Suppressor macrophage treated with lipopolysaccharide for 4 hours (primary cell): Measurements from ENCODE around the gene AOC1.
A peak's percentile ranks its signal among the peaks of the same experiment; 100 is the strongest.

Experiments
- DNase-seq: peaks from one replicate; pipeline ENCODE4 v3.0.0-alpha.2; 2020

AOC1 gene

DNA sequence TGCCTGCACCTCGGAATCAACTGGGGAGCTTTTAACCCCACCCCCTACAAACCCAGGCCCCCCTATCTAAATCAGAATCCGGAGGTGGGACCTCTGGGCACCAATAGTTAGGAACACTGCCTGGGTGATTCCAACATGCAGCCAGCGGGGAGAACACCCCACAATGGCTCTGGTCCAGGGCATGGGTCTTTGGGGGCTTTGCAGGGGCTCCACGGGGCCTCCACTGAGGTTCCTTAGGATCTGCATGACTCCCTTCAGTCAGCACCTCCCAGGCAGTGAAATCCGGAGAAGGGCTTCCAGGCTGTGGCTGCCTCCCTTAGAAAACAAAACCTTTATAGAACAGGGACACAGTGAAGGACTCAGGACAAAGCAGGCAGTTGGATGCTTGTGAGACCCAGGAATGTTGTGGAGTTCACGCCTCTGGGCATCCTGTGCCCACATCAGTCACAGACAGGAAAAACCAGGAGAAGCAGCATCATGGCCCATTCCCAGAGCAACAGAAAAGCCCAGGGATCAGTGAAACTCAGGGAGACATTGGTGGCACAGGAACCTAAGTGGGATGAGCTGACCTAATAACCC, 16.5 kb upstream of the AOC1 start:
- no peak for DNase-seq

DNA sequence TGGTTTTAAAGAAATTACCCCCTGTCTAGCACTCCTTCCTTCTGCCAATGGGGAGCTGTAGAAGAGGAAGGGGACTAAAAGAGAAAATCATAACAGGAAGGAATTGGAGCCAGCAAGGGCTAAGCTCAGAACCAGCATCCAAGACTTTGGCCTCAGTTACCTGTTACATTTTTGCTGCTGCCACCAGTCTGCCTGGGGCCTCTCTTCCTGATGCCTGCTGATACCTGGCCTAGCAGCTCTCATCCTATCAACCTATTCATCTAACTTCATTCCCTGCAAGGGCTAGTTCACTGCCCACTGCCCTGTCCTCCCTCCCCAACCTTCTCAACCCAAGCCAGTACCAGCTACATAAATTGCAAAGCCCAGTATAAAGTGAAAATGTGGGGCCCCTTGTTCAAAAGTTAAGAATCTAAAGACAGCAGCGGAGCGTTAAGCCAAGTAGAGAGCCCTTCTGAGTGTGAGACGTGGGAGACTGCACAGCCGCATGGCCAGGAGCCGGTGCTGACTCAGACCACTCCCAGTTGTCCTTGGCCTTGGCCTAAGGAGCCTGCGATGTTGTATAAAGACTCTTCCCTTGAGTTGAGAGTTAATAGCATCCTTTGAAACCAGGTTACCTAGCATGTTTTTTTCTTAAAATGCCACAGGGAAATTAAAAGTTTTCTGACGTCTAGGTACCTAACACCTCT, 13.2 kb upstream of the AOC1 start:
- no peak for DNase-seq

DNA sequence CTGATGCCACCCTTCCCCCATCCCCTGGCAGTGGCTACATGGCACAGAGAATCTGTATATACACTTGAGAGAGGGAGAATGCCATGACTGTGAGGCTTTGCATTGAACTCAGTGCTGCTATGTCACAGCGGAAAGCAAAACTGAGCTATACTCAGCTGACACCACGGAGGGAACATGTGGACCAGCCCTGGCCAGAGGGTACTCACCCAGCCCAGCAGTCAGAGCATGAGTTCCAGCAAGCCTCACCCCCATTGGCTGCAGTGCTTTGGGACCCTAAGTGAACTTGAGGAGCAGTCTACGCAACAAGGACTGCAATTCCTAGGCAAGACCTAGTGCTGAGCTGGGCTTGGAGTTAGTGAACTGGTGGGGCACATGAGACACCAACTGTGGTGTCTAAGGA, 10.3 kb upstream of the AOC1 start:
- no peak for DNase-seq

DNA sequence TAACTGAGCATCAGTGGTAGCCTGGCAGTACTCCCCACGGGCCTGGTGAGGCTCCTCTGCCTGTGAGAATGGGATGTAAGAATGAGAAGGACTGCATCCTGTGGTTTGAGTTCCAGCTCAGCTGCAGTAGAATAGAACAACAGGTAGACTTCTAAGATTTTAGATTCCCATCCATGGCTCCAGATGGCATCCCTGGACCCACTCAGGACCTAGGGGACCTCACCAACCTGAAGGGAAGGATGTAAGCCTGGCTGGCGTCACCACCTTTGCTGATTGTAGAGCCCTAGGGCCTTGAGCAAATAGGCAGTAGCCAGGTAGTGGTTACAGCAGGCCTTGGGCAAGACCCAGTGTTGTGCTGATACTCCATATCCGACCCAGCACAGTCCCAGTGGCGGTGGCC, 9.6 kb upstream of the AOC1 start:
- no peak for DNase-seq

DNA sequence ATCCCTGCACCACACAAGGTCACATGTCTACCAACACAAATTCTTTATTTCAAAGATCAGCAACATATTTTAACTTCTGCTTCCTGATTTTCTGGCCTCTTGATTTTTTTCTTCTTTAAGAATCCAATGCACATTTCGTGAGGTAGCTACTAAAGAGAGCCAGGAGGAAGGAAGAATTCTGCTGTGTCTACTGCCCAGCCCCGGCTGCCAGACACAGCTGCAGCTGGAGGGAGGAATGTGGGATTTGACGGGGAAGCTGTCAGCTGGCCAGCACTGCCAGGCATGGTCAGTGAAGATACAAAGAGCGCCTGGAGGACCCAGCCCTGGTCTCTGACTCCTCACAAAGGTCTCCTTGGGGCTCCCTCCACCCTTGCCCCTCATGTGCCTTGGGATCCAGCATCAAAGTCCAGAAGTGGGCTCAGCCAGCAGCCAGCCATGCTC, 6.9 kb upstream of the AOC1 start:
- DNase-seq: peak; percentile 18

DNA sequence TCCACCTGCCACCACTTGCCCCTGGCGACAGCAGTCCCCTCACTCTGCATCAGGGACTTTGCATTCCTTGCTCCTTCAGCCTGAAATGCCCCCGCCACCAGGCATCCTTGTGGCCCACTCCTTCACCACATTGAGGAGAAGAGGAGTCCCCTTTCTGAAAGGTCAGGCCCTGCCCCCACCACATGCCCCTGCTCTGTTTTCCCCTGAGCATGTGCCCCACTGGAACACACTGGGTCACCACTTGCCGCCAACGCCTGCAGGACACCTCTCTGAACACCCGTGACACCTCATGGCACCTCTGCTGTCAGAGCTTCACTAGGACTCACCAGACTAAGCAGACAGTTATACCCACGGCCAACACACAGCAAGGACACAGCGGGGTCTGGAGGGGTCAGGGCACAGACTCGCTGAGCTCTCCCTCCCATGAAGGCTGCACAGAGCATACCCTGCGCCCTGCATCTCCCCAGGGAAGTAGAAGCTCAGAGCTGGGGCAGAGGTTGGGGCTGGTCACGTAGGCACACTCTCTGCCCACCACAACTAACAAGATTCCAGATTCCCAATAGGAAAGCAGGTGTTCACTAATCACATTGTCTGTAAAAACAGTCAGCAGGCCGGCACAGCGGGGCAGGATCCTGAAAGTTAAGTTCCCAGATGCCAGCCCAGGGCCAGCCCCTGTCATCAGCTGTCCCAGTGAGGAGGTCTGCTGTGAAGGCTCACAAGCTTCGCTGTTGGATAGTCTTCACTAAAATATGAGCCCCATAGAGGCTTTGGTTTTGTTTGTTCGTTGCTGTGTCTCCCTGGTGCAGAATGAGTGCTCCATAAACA, 5.8 kb upstream of the AOC1 start:
- no peak for DNase-seq

DNA sequence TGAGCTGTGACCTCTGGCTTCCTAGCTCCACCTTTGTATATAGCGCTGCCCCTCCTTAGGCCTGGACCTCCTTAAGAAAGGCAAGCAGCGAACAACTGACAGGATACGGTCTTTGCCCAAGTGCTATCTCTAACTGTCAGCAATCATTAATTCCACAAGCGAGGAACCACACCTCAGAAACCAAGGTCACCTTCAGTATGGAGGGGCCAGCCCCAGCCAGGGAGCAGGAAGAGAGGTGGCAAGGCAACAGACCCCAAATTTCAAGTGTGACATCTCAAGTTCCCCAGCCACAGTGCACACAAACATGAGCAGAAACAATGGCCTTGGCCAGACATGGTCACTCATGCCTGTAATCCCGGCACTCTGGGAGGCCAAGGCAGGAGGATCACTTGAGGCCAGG, 4.8 kb upstream of the AOC1 start:
- no peak for DNase-seq

DNA sequence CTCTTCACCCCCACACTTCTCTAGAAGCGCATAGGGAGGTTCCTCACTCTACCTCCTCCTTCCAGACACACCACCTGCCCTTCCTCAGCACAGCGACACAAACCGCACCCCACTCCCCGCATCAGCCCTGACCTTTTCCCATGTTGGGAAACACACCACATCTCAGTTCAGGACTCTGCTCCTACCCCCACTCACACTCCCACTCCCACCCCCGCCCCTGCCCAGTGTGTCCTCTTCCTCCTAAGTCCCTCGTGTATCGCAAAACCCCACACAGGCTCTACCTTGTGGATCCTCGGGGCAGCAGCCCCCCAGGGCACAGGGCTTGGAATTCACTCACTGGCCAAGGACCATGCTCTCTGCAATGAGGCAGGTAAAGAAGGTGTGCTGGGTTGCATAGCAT, 4.2 kb upstream of the AOC1 start:
- DNase-seq: no peak

DNA sequence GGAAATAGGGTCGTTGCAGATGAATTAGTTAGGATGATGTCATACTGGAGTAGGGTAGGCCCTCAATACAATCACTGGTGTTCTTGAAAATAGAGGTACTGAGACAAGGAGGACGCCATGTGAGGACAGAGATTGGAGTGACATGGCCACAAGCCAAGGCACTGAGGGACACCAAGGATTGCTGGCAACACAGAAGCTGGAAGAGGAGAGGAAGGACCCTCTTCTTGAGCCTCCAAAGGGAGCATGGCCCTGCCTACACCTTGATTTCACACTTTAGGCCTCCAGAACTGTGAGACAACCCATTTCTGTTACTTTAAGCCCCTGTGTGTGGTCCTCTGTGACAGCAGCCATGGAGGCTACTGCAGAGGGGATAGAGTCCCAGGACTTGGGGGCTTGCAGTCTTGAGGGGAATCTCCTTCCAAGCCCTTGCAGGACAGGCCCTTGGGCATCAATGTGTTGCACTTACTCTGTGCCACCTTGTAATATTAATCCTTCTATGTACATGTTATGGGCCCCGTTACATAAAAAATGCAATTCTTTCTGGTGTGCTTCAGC, 3.7 kb upstream of the AOC1 start:
- no peak for DNase-seq

DNA sequence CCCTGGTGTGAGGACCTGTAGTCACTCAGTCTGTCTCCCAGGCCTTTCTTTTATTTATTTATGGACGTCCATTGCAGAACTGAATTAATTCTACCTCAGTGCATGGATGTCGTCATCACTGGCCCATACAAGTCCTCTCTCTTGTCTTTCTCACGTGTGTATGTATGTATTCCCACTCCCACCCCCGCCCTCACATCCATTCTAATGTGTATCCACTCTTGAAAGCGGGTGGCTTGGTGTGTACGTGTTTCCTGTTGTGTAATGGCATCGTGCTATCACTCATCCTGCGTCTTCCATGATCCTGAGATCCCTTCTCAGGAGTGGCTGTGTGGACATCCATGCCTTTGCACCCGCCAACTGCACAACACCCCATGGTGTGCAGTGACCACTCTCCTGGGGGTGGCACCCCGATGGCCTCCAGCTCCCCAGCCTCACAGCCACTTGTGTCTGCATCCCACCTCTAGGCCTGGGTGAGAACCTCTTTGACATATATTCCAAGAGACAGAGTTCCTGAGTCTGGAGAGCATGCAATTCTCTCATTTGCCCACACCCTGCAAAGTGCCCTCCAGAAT, 3.0 kb upstream of the AOC1 start:
- DNase-seq: no peak

DNA sequence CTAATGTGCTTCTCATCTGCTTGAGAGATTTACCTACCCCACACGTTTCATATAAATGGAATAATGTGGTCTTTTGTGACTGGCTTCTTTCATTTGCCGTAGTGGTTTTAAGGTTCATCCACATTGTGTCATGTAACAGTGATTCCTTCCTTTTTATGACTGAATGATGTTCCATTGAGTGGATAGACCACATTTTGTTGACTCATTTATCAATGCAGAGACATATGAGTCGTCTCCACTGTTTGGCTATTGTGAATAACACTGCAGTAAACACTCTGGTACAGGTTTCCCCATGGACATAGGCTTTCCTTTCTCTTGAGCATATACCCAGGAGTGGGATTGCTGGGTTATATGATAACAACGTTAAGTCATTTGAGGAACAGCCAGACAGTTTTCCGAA, 2.0 kb upstream of the AOC1 start:
- peak; percentile 15 for DNase-seq

DNA sequence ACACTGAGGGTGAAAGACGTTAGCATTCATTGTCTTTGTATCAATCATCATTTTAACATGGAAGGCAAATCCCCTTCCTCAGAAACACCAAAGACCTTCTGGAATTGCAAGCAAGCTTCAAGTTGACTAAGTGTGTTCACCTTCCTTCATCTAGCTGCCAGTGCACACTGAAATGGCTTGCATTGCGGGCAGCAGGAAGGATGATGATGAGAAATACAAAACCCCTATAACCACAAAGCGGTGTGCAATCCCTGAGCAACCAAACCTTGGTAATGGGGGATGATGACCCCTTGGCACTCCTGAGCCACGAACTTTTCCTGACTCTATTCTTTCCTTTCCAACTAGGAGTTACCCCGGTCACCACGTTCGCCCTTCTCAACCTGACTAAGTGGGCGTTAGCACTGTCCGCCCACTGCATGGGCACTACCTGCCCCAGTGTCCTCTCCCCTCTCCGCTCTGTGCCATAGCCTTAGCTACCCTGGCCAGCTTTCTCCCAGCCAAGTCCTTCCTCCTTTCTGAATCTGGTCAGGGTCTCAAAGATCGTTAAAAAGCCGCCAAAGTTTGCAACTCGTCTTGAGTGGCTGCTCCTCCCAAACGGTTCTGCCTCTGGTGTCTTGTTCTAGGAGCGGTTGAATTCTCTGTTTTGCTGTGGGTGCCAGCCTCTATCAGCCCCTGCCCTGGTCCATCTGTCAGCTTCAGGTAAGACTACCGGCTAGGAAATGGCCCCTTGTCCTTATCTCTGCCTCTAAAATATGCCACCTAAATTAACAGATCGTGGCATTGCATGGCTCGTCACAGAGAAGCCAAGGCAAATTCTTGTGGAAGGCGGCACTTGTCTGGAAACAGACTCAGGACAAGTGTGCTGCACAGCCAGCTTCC, 586 bp upstream of the AOC1 start:
- no peak for DNase-seq

DNA sequence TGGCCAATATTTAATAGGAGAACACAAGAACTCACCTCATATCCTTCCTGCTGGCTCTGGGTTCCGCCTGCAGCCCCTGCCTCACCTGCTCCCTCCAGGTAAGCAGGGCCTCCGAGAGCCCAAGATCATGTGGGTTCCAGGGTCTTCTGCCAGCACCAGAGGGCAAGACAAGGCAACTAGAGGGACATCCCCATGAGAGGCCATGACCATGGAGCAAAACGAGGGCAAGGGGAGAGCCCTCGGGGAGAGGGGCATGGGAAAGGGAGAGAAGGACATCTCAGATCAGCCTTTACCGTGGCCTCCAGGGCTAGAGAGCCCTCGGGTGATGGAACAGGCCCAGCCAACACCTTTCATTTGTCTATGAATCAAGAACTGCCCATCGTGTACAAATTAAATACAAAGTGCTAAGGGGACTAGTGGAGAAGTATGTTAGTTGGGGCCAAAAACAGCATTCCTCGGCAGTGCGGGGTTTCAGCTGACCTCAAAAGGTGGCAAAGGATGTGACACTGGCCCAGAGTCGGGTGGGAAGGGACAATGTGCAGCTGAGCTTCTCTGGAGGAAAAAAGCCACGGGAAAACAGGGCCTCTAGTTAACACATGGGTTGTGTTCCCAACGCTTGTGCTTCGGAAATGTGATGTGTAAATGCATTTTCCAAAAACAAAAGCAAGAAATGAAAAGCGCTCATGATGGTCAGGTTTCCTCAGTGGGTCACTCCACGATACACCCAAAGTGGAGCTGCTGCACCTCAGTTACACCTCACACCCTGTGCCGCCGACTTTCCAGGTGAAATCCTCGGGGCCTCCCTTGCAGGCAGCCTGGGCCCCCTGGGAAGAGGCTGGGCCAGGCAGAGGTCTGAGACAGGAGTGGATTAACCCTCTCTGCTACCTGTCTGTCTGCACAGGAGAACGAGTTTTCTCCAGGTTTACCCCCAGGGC, 2.0 kb downstream of the AOC1 start:
- no peak for DNase-seq

DNA sequence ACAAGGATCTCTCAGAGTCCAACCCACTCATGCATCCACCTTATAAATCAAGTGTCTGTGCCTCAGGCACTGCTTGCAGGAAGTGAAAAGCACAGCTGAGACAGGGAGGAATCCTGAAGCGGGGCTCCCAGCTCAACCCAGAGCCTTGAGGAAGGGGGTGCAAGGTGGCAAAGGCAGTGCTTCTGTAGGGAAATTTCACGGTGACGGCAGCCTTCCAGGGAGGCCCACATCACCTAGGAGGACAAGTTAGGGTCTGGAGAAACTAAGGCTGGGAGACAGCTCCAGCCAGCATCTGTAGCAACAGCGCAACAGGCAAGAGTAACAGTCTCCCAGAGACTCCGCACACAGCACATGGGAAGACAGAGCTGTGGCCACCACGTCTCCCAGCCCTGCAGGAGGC, 2.7 kb downstream of the AOC1 start:
- no peak for DNase-seq

DNA sequence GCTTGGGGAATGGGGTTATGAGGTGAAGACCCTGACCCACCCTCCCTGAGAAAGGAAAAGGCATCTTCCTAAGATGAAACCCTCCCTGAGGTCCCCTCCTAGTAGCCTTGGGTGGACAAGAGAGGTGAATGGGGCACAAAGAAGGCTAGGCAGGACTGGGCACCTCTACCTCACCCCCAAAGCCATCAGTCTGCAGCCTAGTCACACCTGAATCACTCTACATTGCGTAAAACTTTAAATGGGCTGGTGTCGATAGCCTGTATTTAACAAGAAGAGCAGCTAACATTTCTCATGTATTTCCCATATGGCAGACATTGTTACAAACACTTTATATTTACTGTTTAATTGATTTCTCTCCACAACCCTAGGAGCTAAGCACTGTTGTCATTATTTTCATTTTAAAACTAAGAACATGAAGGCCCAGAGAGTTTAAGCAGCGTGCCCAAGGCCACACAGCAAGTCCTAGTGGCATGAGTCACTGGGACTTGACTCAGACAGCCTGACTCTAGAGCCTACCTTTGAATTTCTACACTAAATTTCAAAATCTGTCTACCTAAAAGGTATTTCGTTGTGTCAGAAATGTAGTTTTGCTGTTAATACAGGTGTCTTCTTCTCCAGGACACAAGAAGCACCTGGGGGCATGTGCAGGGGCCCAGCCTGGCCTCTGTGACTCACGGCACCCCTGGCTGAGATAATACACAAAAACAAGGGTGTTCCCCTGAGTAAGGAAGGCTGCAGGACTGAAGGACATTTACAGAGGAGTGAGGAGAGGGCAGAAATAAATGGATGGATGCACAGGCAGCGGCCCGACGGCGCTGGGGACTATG, 3.4 kb downstream of the AOC1 start:
- DNase-seq: no peak

DNA sequence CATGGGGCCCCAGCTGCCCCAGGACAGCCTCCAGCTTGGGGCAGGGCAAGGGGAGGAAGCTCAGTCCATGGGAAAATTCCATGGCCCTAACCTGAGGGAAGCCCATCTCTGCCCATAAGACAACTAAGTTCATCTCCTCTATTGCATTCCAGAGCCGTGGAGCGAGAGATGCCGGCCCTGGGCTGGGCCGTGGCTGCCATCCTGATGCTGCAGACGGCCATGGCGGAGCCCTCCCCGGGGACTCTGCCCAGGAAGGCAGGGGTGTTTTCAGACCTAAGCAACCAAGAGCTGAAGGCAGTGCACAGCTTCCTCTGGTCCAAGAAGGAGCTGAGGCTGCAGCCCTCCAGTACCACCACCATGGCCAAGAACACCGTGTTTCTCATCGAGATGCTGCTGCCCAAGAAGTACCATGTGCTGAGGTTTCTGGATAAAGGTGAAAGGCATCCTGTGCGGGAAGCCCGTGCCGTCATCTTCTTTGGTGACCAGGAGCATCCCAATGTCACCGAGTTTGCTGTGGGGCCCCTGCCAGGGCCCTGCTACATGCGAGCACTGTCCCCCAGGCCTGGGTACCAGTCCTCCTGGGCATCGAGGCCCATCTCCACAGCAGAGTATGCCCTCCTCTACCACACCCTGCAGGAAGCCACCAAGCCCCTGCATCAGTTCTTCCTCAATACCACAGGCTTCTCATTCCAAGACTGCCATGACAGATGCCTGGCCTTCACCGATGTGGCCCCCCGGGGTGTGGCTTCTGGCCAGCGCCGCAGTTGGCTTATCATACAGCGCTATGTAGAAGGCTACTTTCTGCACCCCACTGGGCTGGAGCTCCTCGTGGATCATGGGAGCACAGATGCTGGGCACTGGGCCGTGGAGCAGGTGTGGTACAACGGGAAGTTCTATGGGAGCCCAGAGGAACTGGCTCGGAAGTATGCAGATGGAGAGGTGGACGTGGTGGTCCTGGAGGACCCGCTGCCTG, 4.3 kb downstream of the AOC1 start:
- DNase-seq: no peak

DNA sequence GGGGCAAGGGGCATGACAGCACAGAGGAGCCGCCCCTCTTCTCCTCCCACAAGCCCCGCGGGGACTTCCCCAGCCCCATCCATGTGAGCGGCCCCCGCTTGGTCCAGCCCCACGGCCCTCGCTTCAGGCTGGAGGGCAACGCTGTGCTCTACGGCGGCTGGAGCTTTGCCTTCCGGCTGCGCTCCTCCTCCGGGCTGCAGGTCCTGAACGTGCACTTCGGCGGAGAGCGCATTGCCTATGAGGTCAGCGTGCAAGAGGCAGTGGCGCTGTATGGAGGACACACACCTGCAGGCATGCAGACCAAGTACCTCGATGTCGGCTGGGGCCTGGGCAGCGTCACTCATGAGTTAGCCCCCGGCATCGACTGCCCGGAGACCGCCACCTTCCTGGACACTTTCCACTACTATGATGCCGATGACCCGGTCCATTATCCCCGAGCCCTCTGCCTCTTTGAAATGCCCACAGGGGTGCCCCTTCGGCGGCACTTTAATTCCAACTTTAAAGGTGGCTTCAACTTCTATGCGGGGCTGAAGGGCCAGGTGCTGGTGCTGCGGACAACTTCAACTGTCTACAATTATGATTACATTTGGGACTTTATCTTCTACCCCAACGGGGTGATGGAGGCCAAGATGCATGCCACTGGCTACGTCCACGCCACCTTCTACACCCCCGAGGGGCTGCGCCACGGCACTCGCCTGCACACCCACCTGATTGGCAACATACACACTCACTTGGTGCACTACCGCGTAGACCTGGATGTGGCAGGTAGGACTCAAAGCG, 5.1 kb downstream of the AOC1 start:
- DNase-seq: no peak
